Central memory CD8-positive, alpha-beta T cell (primary cell): ENCODE measurements around the gene ADCYAP1.

Source experiments
- ATAC-seq: fragments of 150-1000 bp; cut with Tn5 transposase; replicated peaks from 2 replicates; pipeline ENCODE4 v1.10.0; 2022; ENCODE audit warnings: mild to moderate bottlenecking, moderate FRiP score, moderate number of reproducible peaks; ENCODE audit not compliant: poor library complexity, severe bottlenecking; ENCODE audit errors: extremely low read depth
- DNase-seq, 2 donors: peaks; one replicate each; pipeline ENCODE4 v3.0.0; 2021; ENCODE audit warnings: low spot score in 2 of 2
- H3K27ac Mint-ChIP-seq: one replicate; pipeline ENCODE4 v1.8.0; 2022; ENCODE audit warnings: low read depth, mild to moderate bottlenecking, moderate library complexity, mixed read lengths
- H3K27me3 Mint-ChIP-seq: one replicate; pipeline ENCODE4 v1.8.0; 2022; ENCODE audit warnings: mixed read lengths
- H3K36me3 Mint-ChIP-seq: one replicate; pipeline ENCODE4 v1.8.0; 2022; ENCODE audit warnings: mild to moderate bottlenecking, moderate library complexity, mixed read lengths; ENCODE audit not compliant: insufficient read depth
- H3K4me1 Mint-ChIP-seq: one replicate; pipeline ENCODE4 v1.8.0; 2022; ENCODE audit warnings: mixed read lengths
- H3K4me3 Mint-ChIP-seq: one replicate; pipeline ENCODE4 v1.8.0; 2022; ENCODE audit warnings: mild to moderate bottlenecking, moderate library complexity, mixed read lengths
- H3K9me3 Mint-ChIP-seq: one replicate; pipeline ENCODE4 v1.8.0; 2022; ENCODE audit warnings: mixed read lengths

The ADCYAP1 gene

DNA sequence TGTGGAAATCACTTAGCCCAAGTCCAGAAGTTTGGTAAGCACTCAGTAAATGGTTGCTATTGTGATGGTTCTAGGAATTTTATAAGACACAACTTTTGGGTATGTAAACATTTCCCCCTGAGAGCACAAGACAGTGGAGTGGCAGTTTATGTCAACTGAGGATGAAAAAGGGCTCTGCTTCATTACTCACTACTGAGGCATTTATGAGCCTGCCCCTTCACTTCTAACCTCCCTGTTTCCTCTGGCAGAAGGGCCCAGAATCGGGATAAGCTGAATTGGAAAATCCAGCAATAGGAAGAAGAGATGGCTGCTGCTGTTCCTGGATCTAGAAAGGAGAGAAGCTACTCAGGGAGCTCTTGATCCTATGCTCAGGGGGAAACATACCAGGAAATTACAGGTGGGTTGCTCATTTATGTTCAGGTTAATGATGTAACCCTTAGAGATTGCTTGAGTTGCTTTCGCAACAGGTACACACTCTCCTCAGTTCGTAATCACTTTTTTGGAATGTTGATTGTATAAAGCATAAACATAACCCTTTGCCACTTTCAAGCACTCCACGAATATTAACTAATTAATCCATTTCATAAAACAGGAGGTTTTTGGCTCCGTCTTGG lies 46.3 kb downstream of the ADCYAP1 start:
- H3K27me3 Mint-ChIP-seq, result peaks cover 36% of the 10 kb centered on the region
- no peak overlapping the region for H3K4me3 Mint-ChIP-seq
- no peaks in the 10 kb centered on the region for H3K36me3 Mint-ChIP-seq
- DNase-seq, result no peak
- no peaks in the 10 kb centered on the region for H3K4me1 Mint-ChIP-seq
- ATAC-seq, result no peak
- no peaks in the 10 kb centered on the region for H3K9me3 Mint-ChIP-seq
- H3K27ac Mint-ChIP-seq, result no peak overlapping the region

DNA sequence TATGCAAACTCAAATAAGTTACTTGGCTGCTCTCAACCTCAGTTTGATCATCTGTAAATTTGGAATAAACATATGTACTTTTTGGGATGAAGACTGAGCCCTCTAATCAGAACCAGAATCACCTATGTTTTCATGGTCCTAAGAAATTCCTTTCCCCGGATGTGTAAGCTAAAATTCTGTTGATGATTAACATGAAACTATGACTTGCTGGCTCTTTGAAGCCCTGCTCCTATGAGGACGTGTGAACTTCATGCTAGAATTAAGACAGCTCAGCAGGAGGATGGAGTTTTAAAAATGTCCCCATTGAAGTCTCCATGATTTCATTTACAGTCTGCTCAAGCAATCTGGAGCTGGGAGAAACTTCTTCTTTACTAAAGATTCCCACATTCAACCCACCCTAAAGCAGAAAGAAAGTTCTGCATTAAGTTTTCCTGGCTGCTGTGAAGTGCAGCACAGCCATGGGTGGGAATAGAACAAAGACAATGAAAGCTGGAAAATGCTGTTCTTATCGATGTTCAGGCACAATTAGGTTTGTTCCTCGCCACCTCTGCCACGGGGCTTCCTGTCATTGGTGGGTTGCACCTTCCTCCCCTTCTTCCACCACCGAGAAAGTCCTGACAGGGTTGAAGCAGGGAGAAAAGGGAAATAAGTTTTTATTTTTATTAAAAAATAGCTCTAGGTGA lies 50.9 kb downstream of the ADCYAP1 start:
- DNase-seq (no peak), ATAC-seq (no peak)
- Mint-ChIP-seq H3K4me1 (no peaks in the 10 kb centered on the region), H3K27ac (no peak overlapping the region), H3K27me3 (peaks cover 21% of the 10 kb centered on the region), H3K4me3 (no peak overlapping the region), H3K9me3 (no peaks in the 10 kb centered on the region), H3K36me3 (no peaks in the 10 kb centered on the region)

DNA sequence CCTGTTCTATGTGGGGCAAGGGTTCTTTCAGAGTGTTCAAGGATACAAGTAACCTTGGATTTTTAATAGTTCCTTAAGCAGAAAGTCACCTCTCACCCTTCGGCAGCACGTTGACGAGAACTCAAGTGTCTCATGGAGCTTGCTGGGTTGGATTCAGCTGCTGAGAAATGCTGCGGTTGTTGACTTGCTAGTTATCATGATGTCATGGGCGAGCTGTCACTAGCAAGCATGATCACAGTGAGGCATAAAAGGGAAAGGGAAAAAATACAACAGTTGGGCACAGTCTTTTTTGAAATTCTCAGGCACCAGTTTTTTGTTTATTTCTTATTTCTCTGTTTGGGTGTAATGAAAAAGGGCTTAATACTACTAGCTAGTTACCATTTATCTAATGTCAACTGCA lies 53.2 kb downstream of the ADCYAP1 start:
- DNase-seq (no peak), ATAC-seq (no peak)
- Mint-ChIP-seq H3K9me3 (no peaks in the 10 kb centered on the region), H3K27ac (no peak overlapping the region), H3K4me3 (no peak overlapping the region), H3K4me1 (no peaks in the 10 kb centered on the region), H3K36me3 (no peaks in the 10 kb centered on the region), H3K27me3 (peaks cover 16% of the 10 kb centered on the region)

DNA sequence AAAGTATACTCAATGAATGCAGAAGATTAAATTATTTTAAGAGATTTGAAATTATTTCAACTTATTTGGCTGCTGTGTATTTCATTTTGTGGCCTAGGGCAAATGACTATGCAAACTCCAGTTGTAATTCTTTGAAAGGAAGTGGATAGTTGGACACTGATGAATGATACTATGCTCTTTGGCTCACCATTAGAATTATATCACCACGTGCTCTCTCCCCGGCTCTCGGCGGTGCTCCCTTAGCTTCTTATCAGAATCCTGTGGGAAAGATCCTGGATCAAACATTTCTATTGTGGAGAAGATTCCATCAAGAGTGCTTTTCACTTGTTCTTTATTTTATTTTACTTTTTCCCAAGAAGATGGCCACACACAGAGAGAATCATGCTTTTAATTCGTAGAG lies 55.2 kb downstream of the ADCYAP1 start:
- H3K36me3 Mint-ChIP-seq, result no peaks in the 10 kb centered on the region
- ATAC-seq, result no peak

More for the DNA sequence above, 55.2 kb downstream of the ADCYAP1 start:
- Mint-ChIP-seq H3K27me3 (peaks cover 24% of the 10 kb centered on the region), H3K27ac (no peak overlapping the region), H3K4me3 (no peak overlapping the region), H3K4me1 (no peaks in the 10 kb centered on the region), H3K9me3 (no peaks in the 10 kb centered on the region)
- no peak for DNase-seq
